Measurements from ENCODE around the gene RMND1.

The RMND1 gene

GRCh38 chr6:151379933-151380847, 71.7 kb downstream of the RMND1 start:
- no peaks in the 10 kb centered on the region for H3K36me3 ChIP-seq (ENCODE audit: control insufficient read depth, insufficient read depth, low read length)
- no peaks in the 10 kb centered on the region for H3K27me3 ChIP-seq (ENCODE audit: control insufficient read depth, insufficient read depth, low read length, poor library complexity, severe bottlenecking)
- peaks cover 4% of the 10 kb centered on the region for H3K4me1 ChIP-seq (ENCODE audit: control insufficient read depth, insufficient read depth, low read length)
- H3K9me3 ChIP-seq (ENCODE audit: control insufficient read depth, low read length): no peaks in the 10 kb centered on the region
- no peak overlapping the region for H3K4me3 ChIP-seq (ENCODE audit: insufficient read depth, low read depth, low read length)
- WGBS, 2 experiments: 87 to 92% methylated on average over 13 to 14 of the region's 14 CpGs
- H3K27ac ChIP-seq (ENCODE audit: insufficient read depth, low read depth, low read length, poor library complexity, severe bottlenecking): no peak overlapping the region

GRCh38 chr6:151377095-151377494, 74.8 kb downstream of the RMND1 start:
- H3K9me3 ChIP-seq (ENCODE audit: control insufficient read depth, low read length): no peaks in the 10 kb centered on the region
- no peak overlapping the region for H3K4me3 ChIP-seq (ENCODE audit: insufficient read depth, low read depth, low read length)
- H3K36me3 ChIP-seq (ENCODE audit: control insufficient read depth, insufficient read depth, low read length): no peaks in the 10 kb centered on the region
- peaks cover 11% of the 10 kb centered on the region for H3K4me1 ChIP-seq (ENCODE audit: control insufficient read depth, insufficient read depth, low read length)
- WGBS, 2 experiments: 75 to 94% methylated on average over 3 of the region's 3 CpGs
- no peaks in the 10 kb centered on the region for H3K27me3 ChIP-seq (ENCODE audit: control insufficient read depth, insufficient read depth, low read length, poor library complexity, severe bottlenecking)
- H3K27ac ChIP-seq (ENCODE audit: insufficient read depth, low read depth, low read length, poor library complexity, severe bottlenecking): no peak overlapping the region

- Histone ChIP-seq H3K4me3 (ENCODE audit: insufficient read depth, low read depth, low read length) (no peak overlapping the region), H3K27ac (ENCODE audit: insufficient read depth, low read depth, low read length, poor library complexity, severe bottlenecking) (no peak overlapping the region), H3K27me3 (ENCODE audit: control insufficient read depth, insufficient read depth, low read length, poor library complexity, severe bottlenecking) (no peaks in the 10 kb centered on the region), H3K36me3 (ENCODE audit: control insufficient read depth, insufficient read depth, low read length) (no peaks in the 10 kb centered on the region), H3K4me1 (ENCODE audit: control insufficient read depth, insufficient read depth, low read length) (peaks cover 11% of the 10 kb centered on the region), H3K9me3 (ENCODE audit: control insufficient read depth, low read length) (no peaks in the 10 kb centered on the region)
- 100% methylated on average over 1 of the region's 1 CpG for WGBS, 2 experiments
Observed at GRCh38 chr6:151376440-151376839, 75.5 kb downstream of the RMND1 start.

GRCh38 chr6:151375833-151376232, 76.1 kb downstream of the RMND1 start:
- Histone ChIP-seq H3K36me3 (ENCODE audit: control insufficient read depth, insufficient read depth, low read length) (no peaks in the 10 kb centered on the region), H3K4me1 (ENCODE audit: control insufficient read depth, insufficient read depth, low read length) (peaks cover 11% of the 10 kb centered on the region), H3K4me3 (ENCODE audit: insufficient read depth, low read depth, low read length) (no peak overlapping the region), H3K27ac (ENCODE audit: insufficient read depth, low read depth, low read length, poor library complexity, severe bottlenecking) (no peak overlapping the region), H3K9me3 (ENCODE audit: control insufficient read depth, low read length) (no peaks in the 10 kb centered on the region), H3K27me3 (ENCODE audit: control insufficient read depth, insufficient read depth, low read length, poor library complexity, severe bottlenecking) (no peaks in the 10 kb centered on the region)
- WGBS, 2 experiments: 86 to 94% methylated on average over 2 of the region's 2 CpGs

- H3K4me1 ChIP-seq (ENCODE audit: control insufficient read depth, insufficient read depth, low read length): peaks cover 8% of the 10 kb centered on the region
- no peaks in the 10 kb centered on the region for H3K36me3 ChIP-seq (ENCODE audit: control insufficient read depth, insufficient read depth, low read length)
- H3K9me3 ChIP-seq (ENCODE audit: control insufficient read depth, low read length): no peaks in the 10 kb centered on the region
- H3K4me3 ChIP-seq (ENCODE audit: insufficient read depth, low read depth, low read length): no peak overlapping the region
- no peak overlapping the region for H3K27ac ChIP-seq (ENCODE audit: insufficient read depth, low read depth, low read length, poor library complexity, severe bottlenecking)
- 55 to 61% methylated on average over 4 to 5 of the region's 5 CpGs for WGBS, 2 experiments
- H3K27me3 ChIP-seq (ENCODE audit: control insufficient read depth, insufficient read depth, low read length, poor library complexity, severe bottlenecking): no peaks in the 10 kb centered on the region
Observed at GRCh38 chr6:151374036-151374683, 77.8 kb downstream of the RMND1 start.

GRCh38 chr6:151372164-151372563, 79.8 kb downstream of the RMND1 start:
- Histone ChIP-seq H3K4me3 (ENCODE audit: insufficient read depth, low read depth, low read length) (no peak overlapping the region), H3K27me3 (ENCODE audit: control insufficient read depth, insufficient read depth, low read length, poor library complexity, severe bottlenecking) (no peaks in the 10 kb centered on the region), H3K27ac (ENCODE audit: insufficient read depth, low read depth, low read length, poor library complexity, severe bottlenecking) (no peak overlapping the region), H3K36me3 (ENCODE audit: control insufficient read depth, insufficient read depth, low read length) (no peaks in the 10 kb centered on the region), H3K4me1 (ENCODE audit: control insufficient read depth, insufficient read depth, low read length) (peaks cover 8% of the 10 kb centered on the region), H3K9me3 (ENCODE audit: control insufficient read depth, low read length) (no peaks in the 10 kb centered on the region)
- 93 to 95% methylated on average over 5 of the region's 5 CpGs for WGBS, 2 experiments

GRCh38 chr6:151370509-151371078, 81.3 kb downstream of the RMND1 start:
- WGBS, 2 experiments: 92 to 94% methylated on average over 6 of the region's 6 CpGs
- H3K27ac ChIP-seq (ENCODE audit: insufficient read depth, low read depth, low read length, poor library complexity, severe bottlenecking): no peak overlapping the region
- H3K4me1 ChIP-seq (ENCODE audit: control insufficient read depth, insufficient read depth, low read length): peaks cover 8% of the 10 kb centered on the region
- no peaks in the 10 kb centered on the region for H3K27me3 ChIP-seq (ENCODE audit: control insufficient read depth, insufficient read depth, low read length, poor library complexity, severe bottlenecking)
- no peak overlapping the region for H3K4me3 ChIP-seq (ENCODE audit: insufficient read depth, low read depth, low read length)
- H3K9me3 ChIP-seq (ENCODE audit: control insufficient read depth, low read length): no peaks in the 10 kb centered on the region
- peaks cover 10% of the 10 kb centered on the region for H3K36me3 ChIP-seq (ENCODE audit: control insufficient read depth, insufficient read depth, low read length)

- Histone ChIP-seq H3K4me1 (ENCODE audit: control insufficient read depth, insufficient read depth, low read length) (no peaks in the 10 kb centered on the region), H3K4me3 (ENCODE audit: insufficient read depth, low read depth, low read length) (no peak overlapping the region), H3K36me3 (ENCODE audit: control insufficient read depth, insufficient read depth, low read length) (peaks cover 16% of the 10 kb centered on the region), H3K27me3 (ENCODE audit: control insufficient read depth, insufficient read depth, low read length, poor library complexity, severe bottlenecking) (no peaks in the 10 kb centered on the region), H3K27ac (ENCODE audit: insufficient read depth, low read depth, low read length, poor library complexity, severe bottlenecking) (no peak overlapping the region), H3K9me3 (ENCODE audit: control insufficient read depth, low read length) (no peaks in the 10 kb centered on the region)
- 96 to 97% methylated on average over 5 to 6 of the region's 6 CpGs for WGBS, 2 experiments
Observed at GRCh38 chr6:151365233-151365632, 86.7 kb downstream of the RMND1 start.

GRCh38 chr6:151359486-151359885, 92.4 kb downstream of the RMND1 start:
- H3K27ac ChIP-seq (ENCODE audit: insufficient read depth, low read depth, low read length, poor library complexity, severe bottlenecking): no peak overlapping the region
- no peak overlapping the region for H3K4me3 ChIP-seq (ENCODE audit: insufficient read depth, low read depth, low read length)
- no peaks in the 10 kb centered on the region for H3K4me1 ChIP-seq (ENCODE audit: control insufficient read depth, insufficient read depth, low read length)
- 91 to 93% methylated on average over 5 of the region's 5 CpGs for WGBS, 2 experiments
- H3K36me3 ChIP-seq (ENCODE audit: control insufficient read depth, insufficient read depth, low read length): peaks cover under 1% of the 10 kb centered on the region
- no peaks in the 10 kb centered on the region for H3K9me3 ChIP-seq (ENCODE audit: control insufficient read depth, low read length)
- no peaks in the 10 kb centered on the region for H3K27me3 ChIP-seq (ENCODE audit: control insufficient read depth, insufficient read depth, low read length, poor library complexity, severe bottlenecking)

- no peak overlapping the region for H3K27ac ChIP-seq (ENCODE audit: insufficient read depth, low read depth, low read length, poor library complexity, severe bottlenecking)
- H3K4me3 ChIP-seq (ENCODE audit: insufficient read depth, low read depth, low read length): no peak overlapping the region
- 92 to 93% methylated on average over 1 to 3 of the region's 3 CpGs for WGBS, 2 experiments
- no peaks in the 10 kb centered on the region for H3K9me3 ChIP-seq (ENCODE audit: control insufficient read depth, low read length)
- H3K36me3 ChIP-seq (ENCODE audit: control insufficient read depth, insufficient read depth, low read length): no peaks in the 10 kb centered on the region
- H3K27me3 ChIP-seq (ENCODE audit: control insufficient read depth, insufficient read depth, low read length, poor library complexity, severe bottlenecking): no peaks in the 10 kb centered on the region
- no peaks in the 10 kb centered on the region for H3K4me1 ChIP-seq (ENCODE audit: control insufficient read depth, insufficient read depth, low read length)
Observed at GRCh38 chr6:151358475-151358874, 93.5 kb downstream of the RMND1 start.

Measured in ectodermal cell (in vitro differentiated cells).